ENCODE results near the gene FAM193B.

Gene FAM193B

DNA sequence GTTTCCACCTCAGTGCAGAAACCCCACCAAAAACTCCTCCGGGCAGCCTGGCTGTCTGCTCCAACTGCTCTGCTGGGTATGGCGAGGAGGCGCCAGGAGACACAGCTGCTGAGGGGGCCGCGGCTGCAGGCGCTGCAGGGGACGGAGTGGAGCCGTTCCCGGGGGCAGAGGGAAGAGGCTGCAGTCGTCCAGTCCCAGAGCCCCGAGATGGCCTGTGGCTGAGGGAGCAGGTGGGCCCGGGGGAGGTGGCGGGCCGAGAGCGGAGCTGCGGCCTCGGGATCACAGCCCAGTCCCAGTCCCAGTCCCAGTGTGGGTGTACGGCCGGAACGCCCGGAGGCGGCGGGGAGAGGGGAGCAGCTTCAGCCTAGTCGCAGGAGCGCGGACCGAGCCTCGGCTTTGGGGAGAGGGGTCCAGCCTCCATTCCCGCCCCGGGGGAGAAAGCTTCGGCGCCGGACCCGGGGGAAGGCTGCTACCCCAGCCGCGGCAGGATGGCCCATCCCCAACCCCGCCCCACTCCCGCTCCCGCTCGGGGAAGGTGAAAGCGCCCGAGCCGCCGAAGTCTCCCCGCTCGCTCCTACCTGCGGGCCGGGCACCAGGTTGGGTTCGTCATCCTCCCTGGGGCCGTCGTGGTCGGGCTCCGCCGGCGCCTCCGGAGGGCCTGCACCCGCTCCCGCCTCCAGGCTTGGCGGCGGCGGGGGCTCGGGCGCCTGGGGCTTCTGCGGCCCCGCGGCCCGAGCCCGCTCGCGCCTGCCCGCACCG is 513 bp downstream of the FAM193B start:
- POLR2A ChIA-PET: no interaction called here
- peak; percentile 69 for DNase-seq (ENCODE audit: extremely low spot score)

GRCh38 chr5:177552839-177553455 is 1.4 kb downstream of the FAM193B start:
- POLR2A ChIA-PET: no interaction called here
- TF ChIP-seq, protein P1, sequence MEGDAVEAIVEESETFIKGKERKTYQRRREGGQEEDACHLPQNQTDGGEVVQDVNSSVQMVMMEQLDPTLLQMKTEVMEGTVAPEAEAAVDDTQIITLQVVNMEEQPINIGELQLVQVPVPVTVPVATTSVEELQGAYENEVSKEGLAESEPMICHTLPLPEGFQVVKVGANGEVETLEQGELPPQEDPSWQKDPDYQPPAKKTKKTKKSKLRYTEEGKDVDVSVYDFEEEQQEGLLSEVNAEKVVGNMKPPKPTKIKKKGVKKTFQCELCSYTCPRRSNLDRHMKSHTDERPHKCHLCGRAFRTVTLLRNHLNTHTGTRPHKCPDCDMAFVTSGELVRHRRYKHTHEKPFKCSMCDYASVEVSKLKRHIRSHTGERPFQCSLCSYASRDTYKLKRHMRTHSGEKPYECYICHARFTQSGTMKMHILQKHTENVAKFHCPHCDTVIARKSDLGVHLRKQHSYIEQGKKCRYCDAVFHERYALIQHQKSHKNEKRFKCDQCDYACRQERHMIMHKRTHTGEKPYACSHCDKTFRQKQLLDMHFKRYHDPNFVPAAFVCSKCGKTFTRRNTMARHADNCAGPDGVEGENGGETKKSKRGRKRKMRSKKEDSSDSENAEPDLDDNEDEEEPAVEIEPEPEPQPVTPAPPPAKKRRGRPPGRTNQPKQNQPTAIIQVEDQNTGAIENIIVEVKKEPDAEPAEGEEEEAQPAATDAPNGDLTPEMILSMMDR (IDR thresholded peaks at IDR 0.05; ENCODE audit: control extremely low read depth, extremely low read depth, low read depth, missing control alignments): no peak
- no peak for DNase-seq (ENCODE audit: extremely low spot score)
- CTCF ChIA-PET: interaction anchor here (1.1 kb wide), 1 partner anchor 149 kb away, joined by 3 read pairs; no protein-coding TSS in a partner anchor

More for the DNA sequence above, 513 bp downstream of the FAM193B start:
- CTCF ChIA-PET: interaction anchor here (0.9 to 1.1 kb wide), 3 partner anchors 8 to 150 kb away, joined by 3 read pairs; no protein-coding TSS in a partner anchor
- TF ChIP-seq, protein P1 (IDR thresholded peaks at IDR 0.05; ENCODE audit: control extremely low read depth, extremely low read depth, low read depth, missing control alignments): no peak

DNA sequence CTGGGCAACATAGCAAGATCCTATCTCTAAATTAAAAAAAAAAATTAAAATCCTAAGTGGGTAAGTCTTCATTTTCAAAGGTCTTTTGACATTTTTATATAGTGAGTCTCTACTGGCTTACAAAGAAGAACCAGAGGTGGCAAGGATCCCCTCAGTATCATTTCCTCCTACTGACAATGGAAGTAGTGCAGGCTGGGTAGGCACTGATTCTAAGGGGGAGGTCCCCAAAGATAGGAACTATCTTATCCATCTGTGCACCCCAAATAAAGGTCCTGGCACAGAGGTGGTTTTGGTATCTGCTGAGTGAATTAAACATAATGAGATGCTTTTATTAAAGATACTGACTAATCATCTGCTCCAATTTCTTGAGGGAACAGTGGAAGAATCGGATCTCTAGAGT is 4.2 kb downstream of the FAM193B start:
- CTCF ChIA-PET: no interaction called here
- POLR2A ChIA-PET: no interaction called here
- DNase-seq (ENCODE audit: extremely low spot score): no peak
- TF ChIP-seq, protein P1 (IDR thresholded peaks at IDR 0.05; ENCODE audit: control extremely low read depth, extremely low read depth, low read depth, missing control alignments): no peak

- no peak for DNase-seq (ENCODE audit: extremely low spot score)
- CTCF ChIA-PET: interaction anchor here (0.9 to 1.8 kb wide), 4 partner anchors 11 to 47 kb away, joined by 3 to 4 read pairs (median 4); no protein-coding TSS in a partner anchor
- TF ChIP-seq, protein P1 (IDR thresholded peaks at IDR 0.05; ENCODE audit: control extremely low read depth, extremely low read depth, low read depth, missing control alignments): no peak
- POLR2A ChIA-PET: no interaction called here
Measured at GRCh38 chr5:177548495-177548894, 5.9 kb downstream of the FAM193B start.

DNA sequence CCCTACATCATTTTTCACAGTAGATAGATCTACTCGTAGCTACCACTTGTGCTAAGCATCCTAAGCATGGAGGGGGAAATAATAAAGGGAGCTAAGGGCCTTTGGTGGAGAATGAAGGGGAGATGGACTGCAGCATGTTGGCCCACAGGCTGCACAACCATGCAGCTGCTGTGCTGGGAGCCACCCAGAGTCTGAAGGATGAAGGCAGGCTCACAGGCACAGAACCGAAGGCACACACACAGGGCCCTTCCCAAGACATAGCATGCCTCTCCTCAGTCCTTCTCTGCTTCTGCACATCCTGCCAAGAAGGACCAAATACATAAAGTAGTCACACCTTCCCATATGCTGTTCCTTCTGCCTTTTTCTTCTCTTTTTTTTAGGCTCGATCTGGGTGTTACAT is 6.6 kb downstream of the FAM193B start:
- TF ChIP-seq, protein P1 (IDR thresholded peaks at IDR 0.05; ENCODE audit: control extremely low read depth, extremely low read depth, low read depth, missing control alignments): no peak
- no peak for DNase-seq (ENCODE audit: extremely low spot score)
- ChIA-PET POLR2A (no interaction called here), CTCF (interaction anchor here (0.9 to 1.8 kb wide), 5 partner anchors 10 to 46 kb away, joined by 3 to 4 read pairs (median 4); no protein-coding TSS in a partner anchor)

GRCh38 chr5:177546258-177546741 is 8.1 kb downstream of the FAM193B start:
- ChIA-PET POLR2A (no interaction called here), CTCF (interaction anchor here (1.0 to 3.8 kb wide), 7 partner anchors 11 to 434 kb away, joined by 3 to 20 read pairs (median 4); no protein-coding TSS in a partner anchor)
- no peak for DNase-seq (ENCODE audit: extremely low spot score)
- TF ChIP-seq, protein P1 (IDR thresholded peaks at IDR 0.05; ENCODE audit: control extremely low read depth, extremely low read depth, low read depth, missing control alignments): no peak
